Activated naive CD8-positive, alpha-beta T cell treated with anti-CD3 and anti-CD28 coated beads, Interleukin-2, amount 50 U/mL, for 24 hours (primary cell): ENCODE measurements around the gene PDCD1.

ENCODE experiments used
- ATAC-seq: fragments of 150-1000 bp; cut with Tn5 transposase; one replicate; pipeline ENCODE4 v1.10.0; 2021
- DNase-seq: peaks from one replicate; pipeline ENCODE4 v3.0.0; 2021
- H3K27ac Mint-ChIP-seq: one replicate; pipeline ENCODE4 v1.8.0; 2021; ENCODE audit warnings: mild to moderate bottlenecking, mixed read lengths
- H3K27me3 Mint-ChIP-seq: one replicate; pipeline ENCODE4 v1.8.0; 2021; ENCODE audit warnings: mixed read lengths
- H3K36me3 Mint-ChIP-seq: one replicate; pipeline ENCODE4 v1.8.0; 2021; ENCODE audit warnings: low read depth, mixed read lengths
- H3K4me1 Mint-ChIP-seq: one replicate; pipeline ENCODE4 v1.8.0; 2021; ENCODE audit warnings: mixed read lengths
- H3K4me3 Mint-ChIP-seq: one replicate; pipeline ENCODE4 v1.8.0; 2021; ENCODE audit warnings: mild to moderate bottlenecking, moderate library complexity, mixed read lengths
- H3K9me3 Mint-ChIP-seq: one replicate; pipeline ENCODE4 v1.8.0; 2021; ENCODE audit warnings: mixed read lengths

The PDCD1 gene

GRCh38 chr2:241900251-241901017, 41.7 kb upstream of the PDCD1 start:
- Mint-ChIP-seq H3K27me3 (peaks cover 2% of the 10 kb centered on the region), H3K4me1 (peaks cover 5% of the 10 kb centered on the region), H3K4me3 (no peak overlapping the region), H3K27ac (no peak overlapping the region), H3K9me3 (peaks cover 4% of the 10 kb centered on the region), H3K36me3 (peaks cover 9% of the 10 kb centered on the region)
- DNase-seq (no peak), ATAC-seq (no peak)

- Mint-ChIP-seq H3K27me3 (peaks cover 2% of the 10 kb centered on the region), H3K4me1 (peaks cover 6% of the 10 kb centered on the region), H3K9me3 (peaks cover 4% of the 10 kb centered on the region), H3K36me3 (peaks cover 9% of the 10 kb centered on the region), H3K27ac (no peak overlapping the region), H3K4me3 (no peak overlapping the region)
- DNase-seq (no peak), ATAC-seq (no peak)
Observed at GRCh38 chr2:241898463-241899270, 40.0 kb upstream of the PDCD1 start.

- H3K9me3 Mint-ChIP-seq = peaks cover 4% of the 10 kb centered on the region
- peak overlapping the region; percentile 42 for H3K4me3 Mint-ChIP-seq
- H3K27ac Mint-ChIP-seq = peak overlapping the region; percentile 74
- H3K27me3 Mint-ChIP-seq = peaks cover 2% of the 10 kb centered on the region
- ATAC-seq = no peak
- no peak for DNase-seq
- peaks cover 6% of the 10 kb centered on the region for H3K4me1 Mint-ChIP-seq
- H3K36me3 Mint-ChIP-seq = peaks cover 9% of the 10 kb centered on the region
Observed at GRCh38 chr2:241897231-241897916, 38.7 kb upstream of the PDCD1 start.

GRCh38 chr2:241896746-241897201, 38.1 kb upstream of the PDCD1 start:
- Mint-ChIP-seq H3K27ac (peak overlapping the region; percentile 74), H3K27me3 (peaks cover 2% of the 10 kb centered on the region), H3K4me3 (peak overlapping the region; percentile 42), H3K36me3 (peaks cover 9% of the 10 kb centered on the region), H3K4me1 (peaks cover 6% of the 10 kb centered on the region), H3K9me3 (peaks cover 4% of the 10 kb centered on the region)
- ATAC-seq = peak; percentile 13
- no peak for DNase-seq

GRCh38 chr2:241895712-241896641, 37.3 kb upstream of the PDCD1 start:
- ATAC-seq (peak; percentile 56), DNase-seq (no peak)
- Mint-ChIP-seq H3K4me1 (peaks cover 6% of the 10 kb centered on the region), H3K36me3 (peaks cover 9% of the 10 kb centered on the region), H3K4me3 (peak overlapping the region; percentile 69), H3K27me3 (peaks cover 2% of the 10 kb centered on the region), H3K27ac (peak overlapping the region; percentile 98), H3K9me3 (peaks cover 4% of the 10 kb centered on the region)

- H3K36me3 Mint-ChIP-seq = peaks cover 9% of the 10 kb centered on the region
- no peak for ATAC-seq
- peaks cover 4% of the 10 kb centered on the region for H3K9me3 Mint-ChIP-seq
- peaks cover 2% of the 10 kb centered on the region for H3K27me3 Mint-ChIP-seq
- H3K27ac Mint-ChIP-seq = peak overlapping the region; percentile 81
- H3K4me3 Mint-ChIP-seq = no peak overlapping the region
- DNase-seq = no peak
- H3K4me1 Mint-ChIP-seq = peaks cover 6% of the 10 kb centered on the region
Observed at GRCh38 chr2:241895427-241895711, 36.7 kb upstream of the PDCD1 start.

- peaks cover 9% of the 10 kb centered on the region for H3K36me3 Mint-ChIP-seq
- H3K27ac Mint-ChIP-seq = no peak overlapping the region
- peaks cover 4% of the 10 kb centered on the region for H3K9me3 Mint-ChIP-seq
- no peak for DNase-seq
- H3K4me3 Mint-ChIP-seq = no peak overlapping the region
- peaks cover 6% of the 10 kb centered on the region for H3K4me1 Mint-ChIP-seq
- no peak for ATAC-seq
- peaks cover 2% of the 10 kb centered on the region for H3K27me3 Mint-ChIP-seq
Observed at GRCh38 chr2:241894681-241895426, 36.2 kb upstream of the PDCD1 start.

- Mint-ChIP-seq H3K27ac (no peak overlapping the region), H3K9me3 (peaks cover 4% of the 10 kb centered on the region), H3K4me3 (no peak overlapping the region), H3K36me3 (peaks cover 10% of the 10 kb centered on the region), H3K27me3 (peaks cover 2% of the 10 kb centered on the region), H3K4me1 (peaks cover 6% of the 10 kb centered on the region)
- ATAC-seq (no peak), DNase-seq (no peak)
Observed at GRCh38 chr2:241894056-241894641, 35.5 kb upstream of the PDCD1 start.

- ATAC-seq (no peak), DNase-seq (no peak)
- H3K9me3 Mint-ChIP-seq = peaks cover 4% of the 10 kb centered on the region
- H3K4me3 Mint-ChIP-seq = no peak overlapping the region
- no peak overlapping the region for H3K27ac Mint-ChIP-seq
- H3K27me3 Mint-ChIP-seq = peaks cover 2% of the 10 kb centered on the region
- peaks cover 15% of the 10 kb centered on the region for H3K36me3 Mint-ChIP-seq
- H3K4me1 Mint-ChIP-seq = peaks cover 6% of the 10 kb centered on the region
Observed at GRCh38 chr2:241893265-241893664, 34.6 kb upstream of the PDCD1 start.

- Mint-ChIP-seq H3K4me1 (peaks cover 11% of the 10 kb centered on the region), H3K36me3 (peaks cover 18% of the 10 kb centered on the region), H3K27me3 (peaks cover 2% of the 10 kb centered on the region), H3K27ac (no peak overlapping the region), H3K9me3 (peaks cover 4% of the 10 kb centered on the region), H3K4me3 (no peak overlapping the region)
- no peak for ATAC-seq
- DNase-seq = no peak
Observed at GRCh38 chr2:241892299-241893137, 33.8 kb upstream of the PDCD1 start.

- peaks cover 14% of the 10 kb centered on the region for H3K4me1 Mint-ChIP-seq
- no peak for DNase-seq
- peaks cover 4% of the 10 kb centered on the region for H3K9me3 Mint-ChIP-seq
- H3K27ac Mint-ChIP-seq = no peak overlapping the region
- peaks cover 18% of the 10 kb centered on the region for H3K36me3 Mint-ChIP-seq
- H3K4me3 Mint-ChIP-seq = no peak overlapping the region
- no peak for ATAC-seq
- peaks cover 2% of the 10 kb centered on the region for H3K27me3 Mint-ChIP-seq
Observed at GRCh38 chr2:241891988-241892298, 33.2 kb upstream of the PDCD1 start.

GRCh38 chr2:241891315-241891987, 32.8 kb upstream of the PDCD1 start:
- no peak overlapping the region for H3K27ac Mint-ChIP-seq
- no peak overlapping the region for H3K4me3 Mint-ChIP-seq
- DNase-seq = no peak
- H3K4me1 Mint-ChIP-seq = peaks cover 17% of the 10 kb centered on the region
- peaks cover 19% of the 10 kb centered on the region for H3K36me3 Mint-ChIP-seq
- H3K9me3 Mint-ChIP-seq = peaks cover 4% of the 10 kb centered on the region
- H3K27me3 Mint-ChIP-seq = peaks cover 2% of the 10 kb centered on the region
- ATAC-seq = no peak
